CD4-positive, alpha-beta T cell treated with Interleukin-17A for 4 hours (primary cell): ENCODE results near the gene OSBPL10.

Experiments used
- DNase-seq: peaks from one replicate; pipeline ENCODE4 v3.0.0-alpha.2; 2020; ENCODE audit warnings: mixed read lengths

The OSBPL10 gene

DNA sequence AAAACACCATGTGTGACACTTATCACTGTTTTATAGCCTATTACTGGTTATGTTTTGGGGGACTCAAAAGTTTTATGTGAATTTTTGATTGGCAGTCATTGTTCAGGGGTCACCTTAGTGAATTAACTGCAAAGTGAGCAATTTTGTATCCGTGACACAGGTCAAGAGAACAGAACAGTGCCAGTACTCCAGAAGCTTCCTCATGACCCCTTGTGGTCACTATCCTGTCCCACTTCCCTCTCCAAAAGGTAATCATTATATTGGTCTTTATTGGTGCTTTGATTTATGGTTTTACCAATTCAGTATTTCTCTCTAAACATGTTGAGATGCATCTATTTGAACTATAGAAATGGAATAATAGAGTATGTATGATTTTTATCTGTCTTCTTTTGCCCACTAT, 341.2 kb downstream of the OSBPL10 start:
- DNase-seq, result no peak

DNA sequence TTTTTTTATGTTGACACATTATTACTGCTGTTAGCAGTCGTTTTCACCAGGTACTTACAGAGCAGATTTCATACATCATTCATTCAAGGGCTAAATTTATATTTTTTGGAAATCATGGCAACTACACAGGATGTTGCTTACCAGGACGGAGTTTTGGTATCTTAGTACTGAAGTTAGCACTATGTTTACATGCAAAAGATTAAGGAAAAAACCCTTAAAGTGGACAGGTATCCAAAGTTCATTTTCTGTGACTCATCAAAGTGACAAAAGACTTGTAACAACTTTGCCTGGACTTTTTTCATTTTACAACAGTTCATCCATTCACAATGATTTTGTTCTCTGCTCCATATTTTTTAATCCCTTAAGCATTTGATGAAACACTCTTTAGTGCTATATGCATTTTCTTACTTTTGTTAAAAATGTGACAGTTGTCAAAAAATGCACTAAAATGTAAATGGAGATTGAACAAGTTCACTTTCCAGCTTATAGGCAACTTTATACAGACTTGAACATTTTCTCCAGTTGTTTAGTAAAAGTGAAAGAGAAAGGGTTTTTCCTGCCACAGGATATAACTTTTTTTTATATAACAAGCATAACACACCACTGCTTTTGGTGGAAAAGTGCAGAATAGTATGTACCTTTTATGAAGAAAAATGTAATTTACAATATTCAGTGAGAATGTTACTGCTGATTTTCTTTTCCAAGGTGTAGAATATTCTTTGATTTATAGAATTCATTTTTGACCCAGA, 344.2 kb downstream of the OSBPL10 start:
- no peak for DNase-seq

DNA sequence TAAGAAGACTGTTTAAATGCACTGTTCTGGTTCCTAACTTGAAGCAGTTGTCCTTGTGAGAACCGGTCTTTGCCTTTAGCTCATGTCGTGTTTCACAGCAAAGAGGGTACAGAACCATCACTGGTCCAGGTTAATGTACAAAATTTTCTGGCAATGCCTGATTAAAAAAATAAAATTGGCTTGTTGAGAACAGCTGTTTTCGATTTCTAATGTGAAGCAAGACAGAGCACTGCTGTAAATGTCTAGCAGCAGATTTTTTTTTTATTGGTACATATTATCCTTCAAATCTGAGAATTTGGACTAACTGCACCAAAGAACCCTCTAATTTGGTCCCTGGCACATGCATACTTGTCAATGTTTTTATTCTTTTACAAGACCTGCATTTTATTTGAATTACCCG, 345.0 kb downstream of the OSBPL10 start:
- DNase-seq, result no peak

DNA sequence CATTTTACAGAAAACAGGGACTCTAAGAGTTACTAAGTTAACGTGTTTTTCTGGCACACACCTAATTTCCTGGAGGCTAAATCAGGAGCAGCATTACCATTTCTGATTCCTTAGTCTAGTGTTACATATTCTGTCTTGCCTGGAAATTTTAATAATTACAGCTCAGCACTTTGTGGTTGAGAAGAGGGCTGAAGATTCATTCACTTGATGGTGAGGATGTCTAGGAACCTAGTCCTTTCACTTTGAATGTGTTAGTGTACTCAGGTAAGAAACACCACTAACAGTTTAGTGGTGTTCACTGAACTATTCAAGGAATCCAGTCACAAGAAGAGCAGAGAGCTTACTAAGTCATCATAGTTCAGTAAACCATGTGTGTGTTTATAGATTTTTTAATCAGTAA, 345.5 kb downstream of the OSBPL10 start:
- no peak for DNase-seq

DNA sequence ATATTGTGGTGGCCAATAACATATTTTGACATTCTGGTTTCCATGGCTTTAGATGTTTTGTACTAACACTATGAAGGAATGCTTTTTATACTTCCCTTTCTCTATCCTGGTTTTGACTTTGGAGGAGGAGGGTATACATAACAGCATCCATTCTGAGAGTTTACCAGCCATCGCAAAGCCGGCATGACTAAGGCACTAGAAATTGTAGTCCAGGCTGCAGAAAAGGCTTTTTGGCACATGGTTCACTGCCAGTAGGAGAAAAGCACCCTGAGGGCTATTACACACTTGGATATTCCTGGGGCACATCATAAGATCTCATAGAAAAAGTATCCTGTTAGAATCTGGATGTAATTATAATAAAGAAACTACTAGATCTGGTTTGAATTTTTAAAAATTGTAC, 346.6 kb downstream of the OSBPL10 start:
- no peak for DNase-seq

DNA sequence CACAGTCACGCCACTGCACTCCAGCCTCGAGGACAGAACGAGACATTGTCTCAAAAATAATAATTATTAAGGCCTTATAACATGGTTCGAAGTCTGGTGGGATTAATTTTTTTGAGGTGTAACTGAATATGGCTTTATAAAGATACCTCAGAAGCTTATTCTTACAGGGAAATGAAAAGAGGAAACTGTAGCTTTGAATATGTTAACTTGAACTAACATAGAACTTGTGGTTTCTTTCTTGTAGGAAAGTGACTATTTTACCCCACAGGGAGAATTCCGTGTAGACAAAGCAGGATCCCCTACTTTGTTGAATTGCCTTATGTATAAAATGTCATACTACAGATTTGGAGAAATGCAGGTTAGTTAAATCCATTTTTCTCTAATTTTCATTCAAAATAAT, 352.0 kb downstream of the OSBPL10 start:
- no peak for DNase-seq

DNA sequence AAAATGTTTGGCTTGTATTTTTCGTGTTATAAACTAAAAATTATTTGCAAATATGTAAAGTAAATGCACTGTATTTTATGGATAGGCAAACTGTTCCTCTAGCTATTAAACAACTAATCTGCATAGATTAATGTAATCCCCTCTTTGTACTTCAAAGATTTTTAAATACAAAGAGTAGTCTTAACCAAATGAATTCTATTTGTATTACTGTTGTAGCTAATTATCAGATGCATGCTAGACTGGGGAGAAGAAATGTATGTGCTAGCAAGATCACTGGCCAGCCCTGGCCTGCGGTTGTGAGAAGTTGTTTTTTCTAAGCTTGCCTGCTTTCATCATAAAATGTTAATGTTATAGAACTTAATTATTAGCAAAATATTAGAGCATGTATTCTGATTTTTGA, 355.7 kb downstream of the OSBPL10 start:
- DNase-seq, result no peak

DNA sequence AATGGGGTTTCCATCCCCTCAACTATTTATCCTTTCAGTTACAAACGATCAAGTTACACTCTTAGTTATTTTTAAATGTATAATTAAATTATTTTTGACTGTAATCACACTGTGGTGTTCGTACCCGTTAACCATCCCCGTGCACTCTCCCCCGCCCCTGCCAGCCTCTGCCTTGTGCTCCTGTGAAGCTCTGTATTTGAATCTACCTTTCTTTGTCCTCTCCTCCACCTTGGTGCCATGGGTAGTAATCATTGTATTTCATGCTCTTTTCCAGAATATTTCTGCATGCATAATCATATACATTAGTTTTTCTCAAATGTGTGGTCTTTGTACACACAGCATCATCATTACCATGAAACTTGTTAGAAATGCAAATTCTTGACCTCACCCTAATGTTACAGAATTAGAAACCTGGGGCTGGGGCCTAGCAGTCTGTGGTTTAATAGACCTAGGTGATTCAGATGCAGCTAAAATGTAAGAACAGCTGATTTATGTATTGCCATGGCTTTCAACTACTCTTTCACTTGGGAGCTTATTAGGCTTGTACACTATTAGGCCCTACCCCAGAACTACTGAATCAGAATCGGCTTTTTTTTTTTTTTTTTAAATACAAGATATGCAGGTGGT, 356.9 kb downstream of the OSBPL10 start:
- no peak for DNase-seq

DNA sequence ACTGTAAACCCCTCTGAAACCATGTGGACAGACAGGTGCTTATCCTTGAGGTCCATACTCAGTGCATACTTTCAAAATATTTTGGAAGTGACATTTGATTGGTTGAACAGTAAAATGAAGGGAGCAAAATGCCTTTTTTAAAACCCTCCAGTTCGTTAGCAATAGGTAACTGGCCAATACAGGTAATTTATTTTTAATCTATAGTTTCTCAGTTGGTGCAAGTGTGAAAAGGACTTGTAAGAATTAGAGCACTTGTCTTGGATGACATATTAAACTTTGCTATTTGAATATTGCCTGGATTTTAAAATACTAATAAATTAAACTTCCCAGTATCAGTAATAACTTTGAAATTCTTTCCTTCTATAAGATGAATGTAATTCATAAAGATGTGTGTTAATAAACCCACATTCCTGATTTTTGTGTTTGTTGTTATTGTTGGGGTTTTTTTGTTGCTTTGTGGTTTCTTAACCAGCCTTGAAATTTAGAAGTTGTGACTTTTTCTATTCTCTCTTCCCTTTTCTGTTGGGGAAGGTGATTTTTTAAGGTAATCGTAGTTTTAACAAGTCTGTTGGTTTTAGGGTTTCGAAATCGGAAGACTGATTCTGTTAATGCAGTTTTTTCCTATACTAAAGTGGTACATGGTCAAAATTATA, 358.3 kb downstream of the OSBPL10 start:
- no peak for DNase-seq

DNA sequence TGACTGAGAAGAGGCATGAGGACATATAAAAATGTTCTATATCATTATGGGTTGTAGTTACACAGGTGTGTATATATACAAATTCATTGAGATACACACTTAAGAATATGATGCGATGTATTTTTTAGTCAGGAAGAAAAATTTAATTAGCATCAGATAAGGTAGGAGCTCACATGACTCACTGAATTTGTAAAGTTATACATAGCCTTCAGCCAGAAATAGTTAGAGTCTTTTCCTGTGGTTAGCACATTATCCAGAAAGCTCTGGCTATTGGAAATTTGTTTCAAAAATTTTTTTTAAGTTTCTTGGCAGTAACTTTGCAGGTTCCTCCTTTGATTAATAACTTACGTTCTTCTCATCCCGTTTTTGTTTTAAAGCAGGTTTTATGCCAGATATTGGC, 359.7 kb downstream of the OSBPL10 start:
- no peak for DNase-seq

DNA sequence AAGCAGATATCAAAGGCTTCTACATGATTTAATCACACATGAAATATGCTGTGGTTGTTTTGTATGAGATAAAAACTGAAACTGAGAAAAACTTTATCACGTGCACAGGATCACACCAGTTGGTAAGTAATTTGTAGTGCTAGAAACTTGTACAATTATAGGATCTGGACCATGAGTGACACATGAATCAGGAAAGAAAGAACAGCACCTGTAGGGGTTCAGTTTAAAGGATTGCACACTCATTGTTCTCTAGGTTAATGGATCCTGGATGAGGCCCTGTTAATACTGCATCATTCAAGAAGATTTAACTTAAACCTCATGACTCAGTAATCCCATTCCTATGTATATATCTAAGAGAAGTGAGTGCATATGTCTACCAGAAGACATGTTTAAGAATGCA, 360.4 kb downstream of the OSBPL10 start:
- DNase-seq, result no peak

DNA sequence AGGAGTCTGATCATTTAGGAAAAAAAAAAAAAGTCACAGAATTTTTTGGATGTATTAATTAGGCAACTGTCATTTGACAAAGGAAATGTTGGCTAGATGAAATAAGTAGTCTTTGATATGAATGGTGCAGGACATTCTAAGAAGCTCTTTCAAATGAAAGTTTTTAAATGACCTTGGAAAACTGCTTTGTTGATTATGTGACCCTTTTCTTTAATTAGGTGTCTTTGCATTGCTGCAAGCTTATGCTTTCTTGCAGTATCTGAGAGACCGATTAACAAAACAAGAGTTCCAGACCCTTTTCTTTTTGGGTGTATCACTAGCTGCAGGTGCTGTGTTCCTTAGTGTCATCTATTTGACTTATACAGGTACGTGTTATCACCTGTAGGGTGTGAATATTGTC, 364.4 kb downstream of the OSBPL10 start:
- DNase-seq, result no peak

DNA sequence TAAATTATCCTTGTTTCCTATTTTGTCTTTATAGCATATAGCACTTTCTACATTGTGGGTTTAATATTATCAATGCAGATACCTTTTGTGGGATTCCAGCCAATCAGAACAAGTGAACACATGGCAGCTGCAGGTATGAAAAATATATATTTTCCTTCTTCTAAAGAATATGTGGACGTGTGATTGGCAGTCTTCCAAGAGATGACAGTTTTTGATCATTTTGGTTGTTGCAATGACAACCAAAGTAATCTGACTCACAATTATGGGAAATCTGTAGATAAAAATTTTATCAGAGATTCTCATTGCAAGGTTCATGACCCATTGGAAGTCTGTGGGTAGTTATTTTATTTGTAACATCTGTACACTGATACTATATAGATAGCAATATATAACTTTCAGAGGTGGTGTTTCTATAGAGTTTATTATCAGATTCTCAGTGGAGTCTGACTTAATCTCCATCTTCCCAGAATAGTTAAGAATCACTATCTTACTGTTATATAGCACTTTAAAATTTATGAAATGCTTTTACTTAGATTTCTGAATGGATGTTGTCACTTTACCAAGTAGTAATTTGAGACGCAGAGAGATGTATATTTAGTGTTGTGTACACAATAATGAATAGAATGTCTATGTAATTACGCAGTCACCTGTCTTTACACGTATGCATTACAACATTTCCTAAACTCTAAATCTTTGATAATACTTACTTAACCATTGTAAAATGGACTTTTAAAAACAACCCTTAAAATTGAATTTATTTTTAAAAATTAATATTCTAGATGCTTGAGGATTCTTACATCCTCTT, 365.8 kb downstream of the OSBPL10 start:
- DNase-seq, result no peak

DNA sequence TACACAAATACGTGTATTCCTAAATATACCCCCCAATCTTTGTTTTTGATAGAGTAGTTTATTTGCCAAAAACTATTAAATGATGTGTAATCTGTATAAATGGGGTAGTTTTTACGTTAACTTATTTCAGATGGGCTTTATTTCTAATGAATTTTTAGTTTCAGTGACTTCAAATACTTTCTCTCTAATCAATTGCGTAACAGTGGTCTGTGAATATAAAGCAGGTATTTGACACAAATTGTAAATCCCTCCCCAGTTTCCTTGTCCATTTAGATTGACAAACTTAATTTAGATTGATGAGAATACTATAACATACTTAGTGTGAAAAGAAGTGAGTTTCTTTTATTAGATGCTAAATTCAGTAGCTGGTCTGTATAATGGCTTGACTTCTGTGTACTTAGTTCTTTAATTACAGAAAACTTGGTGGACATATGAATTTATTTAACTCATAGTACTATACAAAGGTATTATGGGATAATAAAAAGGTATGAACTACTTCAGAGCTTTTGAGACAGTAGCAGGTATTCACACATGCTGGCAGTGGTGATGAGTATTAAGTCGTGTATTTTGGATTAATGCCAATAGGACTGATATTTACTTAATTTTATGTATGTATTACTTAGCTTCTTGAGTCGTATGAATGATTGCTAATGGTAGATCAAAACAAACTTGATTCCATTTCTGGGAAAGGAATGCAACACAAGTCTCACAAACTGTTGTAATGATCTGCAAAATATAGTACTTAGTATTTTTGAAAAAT, 366.7 kb downstream of the OSBPL10 start:
- DNase-seq, result no peak

DNA sequence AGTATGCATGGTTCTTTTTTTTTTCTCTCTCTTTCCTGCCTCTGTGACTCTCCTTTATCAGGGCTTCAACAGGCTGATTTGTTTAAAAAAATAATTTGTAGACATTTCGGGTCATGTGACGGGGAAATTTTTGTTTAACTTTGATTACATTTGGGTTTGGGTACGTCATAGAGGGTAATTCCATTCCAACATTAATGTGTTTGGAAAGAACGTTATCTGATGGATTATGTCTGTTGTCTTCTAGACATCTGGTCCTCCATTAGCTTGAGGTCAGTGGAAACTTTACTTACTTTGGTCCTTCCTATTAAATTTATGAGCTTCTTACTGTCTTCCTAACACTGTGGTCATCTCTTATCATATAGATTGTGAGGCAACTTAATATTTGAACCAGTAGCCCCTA, 367.4 kb downstream of the OSBPL10 start:
- no peak for DNase-seq

DNA sequence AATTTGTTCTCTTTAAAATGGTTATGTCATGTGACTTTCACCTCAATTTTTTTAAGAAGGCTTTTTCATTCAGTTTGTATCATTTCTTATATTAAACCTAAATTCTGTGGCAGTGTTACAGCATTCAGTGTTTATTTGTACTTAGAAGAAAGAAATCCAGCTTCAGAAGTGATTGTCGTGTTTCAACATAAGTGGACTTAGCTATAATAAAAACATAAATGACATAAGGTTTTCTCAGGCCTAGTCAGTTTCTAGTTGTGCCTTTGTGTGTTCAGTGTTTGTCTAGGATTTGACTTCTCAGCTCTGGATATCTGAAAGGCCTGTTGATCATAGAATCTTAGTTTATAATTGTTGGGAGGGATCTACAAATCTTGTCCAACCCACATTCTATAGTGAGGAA, 367.9 kb downstream of the OSBPL10 start:
- DNase-seq, result no peak
